Parathyroid adenoma (tissue), 2 donors: ENCODE data around the gene ABHD15.

Experiments
- H2AFZ ChIP-seq: fragments of 300-600 bp; sonication (generic); one replicate; pipeline ENCODE4 v1.7.0; 2017; ENCODE audit warnings: antibody characterized with exemption, mild to moderate bottlenecking
- H3K27ac ChIP-seq: fragments of 300-600 bp; sonication (generic); one replicate; pipeline ENCODE4 v1.7.0; 2017
- H3K27me3 ChIP-seq: fragments of 300-600 bp; sonication (generic); one replicate; pipeline ENCODE4 v1.7.0; 2017; ENCODE audit warnings: low read length; ENCODE audit not compliant: control insufficient read depth, insufficient read depth
- H3K36me3 ChIP-seq: fragments of 300-600 bp; sonication (generic); one replicate; pipeline ENCODE4 v1.7.0; 2017; ENCODE audit warnings: low read length; ENCODE audit not compliant: control insufficient read depth, insufficient read depth
- H3K4me1 ChIP-seq: fragments of 300-600 bp; sonication (generic); one replicate; pipeline ENCODE4 v1.7.0; 2017; ENCODE audit warnings: control low read depth
- H3K4me2 ChIP-seq: fragments of 300-600 bp; sonication (generic); one replicate; pipeline ENCODE4 v1.7.0; 2017; ENCODE audit warnings: low read length
- H3K4me3 ChIP-seq: fragments of 300-600 bp; sonication (generic); one replicate; pipeline ENCODE4 v1.7.0; 2017; ENCODE audit warnings: low read depth, low read length
- H3K79me2 ChIP-seq: fragments of 300-600 bp; sonication (generic); one replicate; pipeline ENCODE4 v1.7.0; 2017; ENCODE audit warnings: control low read depth
- H3K9ac ChIP-seq: fragments of 300-600 bp; sonication (generic); one replicate; pipeline ENCODE4 v1.7.0; 2017; ENCODE audit warnings: mild to moderate bottlenecking
- H3K9me3 ChIP-seq: fragments of 300-600 bp; sonication (generic); one replicate; pipeline ENCODE4 v1.7.0; 2017; ENCODE audit warnings: low read length; ENCODE audit not compliant: control insufficient read depth
- CTCF ChIP-seq: fragments of 300-600 bp; sonication (generic); IDR thresholded peaks from one replicate; pipeline ENCODE4 v1.7.0; 2017; ENCODE audit warnings: antibody characterized with exemption, mild to moderate bottlenecking
- donor health status: primary hyperparathyroidism.

Gene ABHD15

DNA sequence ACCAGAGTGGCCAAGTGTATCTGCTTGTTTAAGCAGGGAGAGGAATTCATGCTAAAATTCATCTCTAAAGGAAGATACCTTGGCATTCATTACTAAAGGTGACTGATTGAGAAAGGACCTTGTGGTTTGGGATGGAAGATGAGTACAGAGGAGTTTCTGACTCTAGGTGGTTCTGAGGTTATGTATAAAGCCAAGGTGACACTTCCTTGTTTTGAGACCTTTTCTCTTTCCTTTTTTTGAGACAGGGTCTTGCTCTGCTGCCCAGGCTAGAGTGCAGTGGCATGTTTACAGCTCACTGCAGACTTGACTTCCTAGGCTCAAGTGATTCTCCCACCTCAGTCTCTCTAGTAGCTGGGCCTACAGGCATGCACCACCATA is 9.1 kb downstream of the ABHD15 start:
- no peak overlapping the region for H3K4me3 ChIP-seq

GRCh38 chr17:29557085-29557738 is 9.6 kb downstream of the ABHD15 start:
- TF ChIP-seq CTCF: no peak
- Histone ChIP-seq H2AFZ (no peak overlapping the region), H3K4me3 (no peak overlapping the region), H3K4me1 (no peaks in the 10 kb centered on the region), H3K36me3 (no peaks in the 10 kb centered on the region), H3K9ac (no peak overlapping the region), H3K9me3 (no peaks in the 10 kb centered on the region), H3K79me2 (no peaks in the 10 kb centered on the region), H3K27ac (no peak overlapping the region), H3K27me3 (no peaks in the 10 kb centered on the region), H3K4me2 (no peak overlapping the region)

More for the DNA sequence above, 9.1 kb downstream of the ABHD15 start:
- Histone ChIP-seq H3K36me3 (no peaks in the 10 kb centered on the region), H2AFZ (no peak overlapping the region), H3K27ac (no peak overlapping the region), H3K4me2 (no peak overlapping the region), H3K4me1 (no peaks in the 10 kb centered on the region), H3K27me3 (no peaks in the 10 kb centered on the region), H3K79me2 (no peaks in the 10 kb centered on the region), H3K9ac (no peak overlapping the region), H3K9me3 (no peaks in the 10 kb centered on the region)
- no peak for TF ChIP-seq CTCF

DNA sequence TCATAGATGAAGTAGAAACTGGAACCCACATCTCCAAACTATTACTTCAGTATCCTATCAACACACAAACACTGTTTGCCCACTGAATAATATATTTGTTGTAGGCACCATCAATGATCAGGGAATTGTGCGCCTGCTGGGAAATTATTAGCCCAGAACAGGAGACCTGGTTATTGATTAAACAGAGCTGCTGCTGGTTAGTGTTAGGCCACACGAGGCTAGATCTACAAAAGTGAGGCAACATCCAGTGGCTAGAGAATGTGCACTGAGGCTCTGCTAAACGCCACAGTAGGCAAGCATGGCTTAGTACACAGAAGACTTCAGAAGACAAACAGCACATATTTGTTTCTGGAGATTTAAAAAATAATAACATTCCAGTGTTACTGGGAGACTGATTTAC is 11.0 kb downstream of the ABHD15 start:
- H3K4me2 ChIP-seq: no peak overlapping the region
- H3K4me1 ChIP-seq: no peaks in the 10 kb centered on the region
- H3K79me2 ChIP-seq: no peaks in the 10 kb centered on the region
- no peaks in the 10 kb centered on the region for H3K27me3 ChIP-seq
- H3K9ac ChIP-seq: no peak overlapping the region
- no peaks in the 10 kb centered on the region for H3K9me3 ChIP-seq
- no peak overlapping the region for H3K4me3 ChIP-seq
- no peaks in the 10 kb centered on the region for H3K36me3 ChIP-seq
- no peak overlapping the region for H2AFZ ChIP-seq
- no peak for TF ChIP-seq CTCF
- no peak overlapping the region for H3K27ac ChIP-seq

- H3K79me2 ChIP-seq: no peaks in the 10 kb centered on the region
- no peak overlapping the region for H3K27ac ChIP-seq
- no peaks in the 10 kb centered on the region for H3K4me1 ChIP-seq
- H3K27me3 ChIP-seq: no peaks in the 10 kb centered on the region
- TF ChIP-seq CTCF: no peak
- H3K9ac ChIP-seq: no peak overlapping the region
- no peaks in the 10 kb centered on the region for H3K9me3 ChIP-seq
- H2AFZ ChIP-seq: no peak overlapping the region
- no peak overlapping the region for H3K4me3 ChIP-seq
- no peaks in the 10 kb centered on the region for H3K36me3 ChIP-seq
- H3K4me2 ChIP-seq: no peak overlapping the region
Measured at GRCh38 chr17:29549177-29549923, 17.5 kb downstream of the ABHD15 start.

DNA sequence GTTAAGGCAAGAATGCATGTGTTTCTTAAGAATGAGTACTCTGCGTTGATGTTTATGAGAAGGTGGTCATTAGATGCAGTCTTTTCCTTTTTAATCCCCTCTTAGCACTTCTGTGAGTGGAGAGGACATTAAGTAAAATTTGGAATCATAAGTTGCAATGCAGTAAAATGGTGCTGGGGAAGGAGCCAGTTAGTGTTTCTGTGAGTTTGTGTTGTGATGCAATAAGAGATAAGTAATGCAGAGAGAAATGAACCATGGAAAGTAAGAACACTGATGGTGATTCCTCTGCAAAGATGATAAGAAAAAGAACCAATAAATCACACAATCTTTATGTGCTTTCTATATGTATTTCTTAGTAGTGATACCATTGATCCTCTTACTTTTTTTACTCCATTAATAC is 20.0 kb downstream of the ABHD15 start:
- Histone ChIP-seq H3K9me3 (no peaks in the 10 kb centered on the region), H3K4me1 (no peaks in the 10 kb centered on the region), H3K27ac (no peak overlapping the region), H3K9ac (no peak overlapping the region), H3K36me3 (no peaks in the 10 kb centered on the region), H3K27me3 (no peaks in the 10 kb centered on the region), H3K4me3 (no peak overlapping the region), H3K79me2 (no peaks in the 10 kb centered on the region), H2AFZ (no peak overlapping the region), H3K4me2 (peak overlapping the region; percentile 1)
- no peak for TF ChIP-seq CTCF
